NK-92 treated with Interleukin-12 subunit alpha and Interleukin-12 subunit beta, amount 100 ng/mL, for 24 hours (cell line): ENCODE data around the gene RASSF5.
A peak's percentile ranks its signal among the peaks of the same experiment; 100 is the strongest.

Experiments
- DNase-seq: peaks from one replicate; lab custom pipeline; 2025; lab: John Stamatoyannopoulos, UW

RASSF5 gene

GRCh38 chr1:206514813-206515387, 7.6 kb downstream of the RASSF5 start:
- no peak for DNase-seq

DNA sequence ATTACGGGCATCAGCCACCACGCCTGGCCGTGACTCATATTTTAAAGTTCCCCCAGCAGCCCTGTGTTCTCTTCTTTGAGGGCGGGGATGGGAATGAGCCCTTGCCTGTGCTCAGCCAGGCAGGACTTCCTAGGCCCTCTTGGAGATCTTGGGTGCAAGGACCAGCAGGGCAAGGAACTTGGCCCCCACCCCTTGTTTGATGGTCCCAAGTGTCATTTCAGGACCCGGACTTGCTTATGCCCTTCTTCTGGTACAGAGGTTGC, 9.3 kb downstream of the RASSF5 start:
- DNase-seq: no peak

DNA sequence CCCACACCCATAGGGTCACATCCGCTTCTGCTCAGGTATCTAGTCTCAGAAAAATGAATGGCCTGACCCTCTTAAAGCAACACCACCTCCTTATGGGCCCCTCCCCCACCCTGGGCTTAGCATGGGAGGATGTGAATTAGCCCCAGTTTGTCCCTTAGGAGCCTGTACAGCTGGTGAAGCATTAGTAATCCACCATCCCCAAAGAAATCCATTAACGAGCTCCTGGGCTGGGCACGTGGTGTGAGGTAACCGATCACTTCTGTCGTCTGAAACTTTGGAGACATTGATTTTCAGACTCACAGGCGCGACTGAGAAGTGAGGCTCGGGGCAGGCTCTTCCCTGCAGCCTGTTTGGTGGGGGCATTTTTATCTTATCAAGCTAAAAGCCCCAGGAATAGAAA, 10.5 kb downstream of the RASSF5 start:
- no peak for DNase-seq

- DNase-seq: no peak
Observed at GRCh38 chr1:206518206-206518605, 10.9 kb downstream of the RASSF5 start.

- no peak for DNase-seq
Observed at GRCh38 chr1:206518743-206519142, 11.4 kb downstream of the RASSF5 start.

DNA sequence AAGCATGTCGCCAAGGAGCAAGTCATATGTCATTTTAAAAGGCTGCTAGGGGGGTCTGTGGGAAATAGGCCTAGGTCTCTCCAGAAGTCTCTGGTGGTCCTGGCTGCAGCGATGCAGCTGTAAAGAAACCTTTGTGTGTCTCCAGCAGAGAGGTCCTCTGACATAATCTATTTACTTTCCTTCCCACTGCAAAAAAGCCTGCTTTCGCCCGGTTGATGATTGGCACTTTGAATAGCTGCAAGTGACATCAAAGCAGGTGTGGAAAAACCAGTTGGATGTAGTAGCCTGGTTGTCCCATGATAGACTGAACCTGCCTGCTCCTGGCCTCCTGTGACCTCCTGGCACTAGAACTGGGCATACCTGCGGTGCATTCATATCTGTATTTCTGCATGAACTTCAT, 13.8 kb downstream of the RASSF5 start:
- no peak for DNase-seq

- no peak for DNase-seq
Observed at GRCh38 chr1:206521694-206522402, 14.5 kb downstream of the RASSF5 start.

- no peak for DNase-seq
Observed at GRCh38 chr1:206524739-206525364, 17.5 kb downstream of the RASSF5 start.

DNA sequence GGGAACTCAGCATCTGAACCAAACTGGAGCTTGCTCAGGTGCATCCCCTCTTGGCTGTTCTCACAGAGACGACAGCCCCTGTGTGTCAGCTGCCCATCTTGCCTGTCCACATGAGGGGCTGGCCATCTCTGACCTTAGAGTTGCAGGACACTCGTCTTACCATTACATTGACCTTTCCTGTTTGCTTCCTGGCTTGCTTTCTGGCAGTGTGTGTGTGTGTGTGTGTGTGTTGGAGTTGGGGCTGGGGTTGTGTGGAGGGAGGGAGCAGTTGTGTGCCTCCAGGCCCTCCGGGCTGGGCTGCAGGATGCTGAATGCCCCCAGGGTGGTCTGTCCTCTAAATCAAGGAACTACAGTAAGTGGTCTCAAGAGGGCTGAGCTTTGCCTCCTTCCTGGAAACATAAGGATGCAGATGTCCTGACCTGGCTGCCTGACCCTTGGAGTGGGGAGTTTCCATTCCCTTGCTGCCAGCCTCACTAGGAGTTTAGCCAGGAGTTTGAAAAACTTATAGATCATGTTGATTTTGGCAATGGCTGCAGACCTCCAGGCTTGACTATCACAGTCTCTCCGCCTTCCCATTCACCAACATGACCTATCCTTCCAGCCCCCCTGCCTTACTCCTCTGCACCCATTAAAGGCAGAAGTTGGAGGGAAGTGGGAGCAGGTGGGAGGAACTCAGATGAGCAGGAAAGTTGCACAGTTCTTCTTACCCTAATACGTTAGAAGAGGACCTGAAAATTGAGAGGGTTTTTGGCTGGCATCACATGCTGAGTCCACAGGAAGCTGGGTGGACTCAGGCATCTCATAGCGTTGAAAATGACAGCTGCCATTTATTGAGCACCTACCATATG, 19.0 kb downstream of the RASSF5 start:
- no peak for DNase-seq

DNA sequence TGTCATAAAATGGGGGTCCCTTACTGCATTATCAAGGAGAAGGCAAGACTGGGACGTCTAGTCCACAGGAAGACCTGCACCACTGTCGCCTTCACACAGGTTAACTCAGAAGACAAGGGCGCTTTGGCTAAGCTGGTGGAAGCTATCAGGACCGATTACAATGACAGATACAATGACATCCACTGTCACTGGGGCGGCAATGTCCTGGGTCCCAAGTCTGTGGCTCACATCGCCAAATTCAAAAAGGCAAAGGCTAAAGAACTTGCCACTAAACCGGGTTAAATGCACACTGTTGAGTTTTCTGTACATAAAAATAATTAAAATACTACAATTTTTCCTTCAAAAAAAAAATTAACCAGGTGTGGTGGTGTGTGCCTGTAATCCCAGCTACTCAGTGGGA, 22.1 kb downstream of the RASSF5 start:
- DNase-seq: no peak

DNA sequence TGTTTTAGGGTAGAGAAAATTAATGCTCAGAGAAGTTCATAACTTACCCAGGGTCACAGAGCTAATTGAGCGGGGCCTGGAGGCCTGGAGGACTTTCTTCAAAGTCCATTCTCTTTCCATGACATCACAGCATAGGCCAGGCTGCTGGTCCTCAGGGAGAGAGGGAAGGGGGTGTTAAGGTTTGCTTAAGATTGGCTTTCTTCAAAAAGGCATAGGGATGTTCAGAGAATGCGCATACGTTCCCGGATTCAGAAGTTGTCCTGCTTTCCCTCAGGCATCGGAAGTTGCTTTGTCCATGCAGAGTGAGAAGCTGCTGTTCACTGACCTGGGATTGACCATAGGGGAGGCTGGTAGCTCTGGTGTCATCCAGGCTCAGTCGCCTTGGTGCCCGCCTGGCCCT, 25.0 kb downstream of the RASSF5 start:
- no peak for DNase-seq

GRCh38 chr1:206534552-206534951, 27.2 kb downstream of the RASSF5 start:
- no peak for DNase-seq

DNA sequence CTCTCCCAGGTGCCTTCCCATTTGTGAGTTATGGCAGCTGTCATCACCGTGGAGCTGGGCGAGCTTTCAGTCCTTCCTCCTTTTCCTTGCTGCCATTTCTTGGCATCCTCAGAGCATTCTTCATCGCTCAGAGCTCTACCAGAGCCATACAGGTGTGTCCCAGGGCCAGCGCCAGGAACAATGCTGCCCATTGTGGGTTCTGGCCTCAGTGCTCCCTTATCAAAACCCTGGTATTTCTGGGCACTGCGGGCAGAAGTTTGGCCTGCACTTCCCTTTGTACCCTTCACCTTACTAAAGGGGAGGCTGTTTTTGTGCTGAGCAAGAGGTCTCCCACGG, 28.5 kb downstream of the RASSF5 start:
- no peak for DNase-seq

- DNase-seq: no peak
Observed at GRCh38 chr1:206537141-206537540, 29.8 kb downstream of the RASSF5 start.

DNA sequence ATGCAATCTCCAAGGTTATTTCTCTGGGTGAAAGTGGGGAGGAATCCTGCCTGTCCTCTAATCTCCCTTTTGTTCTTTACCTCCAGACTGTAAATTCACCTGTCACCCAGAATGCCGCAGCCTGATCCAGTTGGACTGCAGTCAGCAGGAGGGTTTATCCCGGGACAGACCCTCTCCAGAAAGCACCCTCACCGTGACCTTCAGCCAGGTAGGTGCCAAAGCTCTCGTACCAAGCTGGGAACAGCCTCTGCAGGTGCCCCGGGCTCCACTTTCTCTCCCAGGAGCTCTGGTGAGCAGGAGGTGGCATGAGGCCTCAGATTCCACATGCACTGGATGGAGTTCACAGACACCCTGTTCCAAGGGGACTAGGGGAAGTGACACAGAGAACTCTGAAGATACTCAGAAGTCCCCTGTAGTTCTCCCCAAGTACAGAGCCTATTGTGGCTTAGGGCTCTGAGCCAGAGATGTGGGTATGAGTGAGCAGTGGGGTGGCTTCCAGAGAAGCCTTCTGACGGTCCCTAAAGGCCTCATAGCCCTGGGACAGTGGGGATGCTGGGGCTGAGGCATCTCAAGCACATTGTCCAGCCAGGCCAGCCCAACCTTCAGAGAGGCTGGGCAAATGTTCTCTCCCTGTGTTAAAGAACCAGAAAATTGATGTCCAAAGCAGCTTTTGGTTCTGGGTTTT, 30.9 kb downstream of the RASSF5 start:
- no peak for DNase-seq

DNA sequence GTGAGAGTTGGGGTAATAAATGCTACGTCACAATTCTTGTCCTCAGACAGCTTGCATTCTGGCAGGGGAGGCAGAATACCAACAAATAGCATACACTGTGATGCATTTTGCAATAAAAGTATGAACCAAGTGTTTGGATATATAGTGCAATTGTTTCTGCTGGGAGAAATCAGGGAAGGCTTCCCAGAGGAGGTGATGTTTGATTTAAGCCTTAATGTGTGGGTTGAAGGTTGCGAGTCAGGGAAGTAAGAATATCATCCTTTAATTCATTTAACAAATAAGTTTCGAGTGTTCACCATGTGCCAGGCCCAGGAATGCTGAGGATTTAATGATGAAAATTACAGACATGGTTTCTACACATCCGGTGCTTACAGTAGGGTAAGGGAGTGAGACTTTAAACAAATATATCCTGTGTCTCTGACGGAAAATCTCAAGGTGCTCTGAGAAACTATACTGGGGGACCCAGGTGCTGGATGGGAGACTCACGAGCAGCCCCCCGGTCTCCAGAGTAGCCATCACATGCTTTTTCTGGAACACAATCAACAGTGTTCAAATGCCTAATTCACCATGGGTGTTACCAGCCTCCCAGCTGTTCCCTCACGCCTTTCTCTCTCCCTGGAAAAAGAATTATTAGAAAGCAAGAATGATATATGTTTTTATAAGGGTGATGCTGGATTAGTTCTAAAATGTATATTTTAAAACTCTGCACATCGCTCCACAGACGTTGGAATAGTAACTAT, 31.7 kb downstream of the RASSF5 start:
- no peak for DNase-seq

GRCh38 chr1:206540044-206540780, 32.9 kb downstream of the RASSF5 start:
- no peak for DNase-seq

DNA sequence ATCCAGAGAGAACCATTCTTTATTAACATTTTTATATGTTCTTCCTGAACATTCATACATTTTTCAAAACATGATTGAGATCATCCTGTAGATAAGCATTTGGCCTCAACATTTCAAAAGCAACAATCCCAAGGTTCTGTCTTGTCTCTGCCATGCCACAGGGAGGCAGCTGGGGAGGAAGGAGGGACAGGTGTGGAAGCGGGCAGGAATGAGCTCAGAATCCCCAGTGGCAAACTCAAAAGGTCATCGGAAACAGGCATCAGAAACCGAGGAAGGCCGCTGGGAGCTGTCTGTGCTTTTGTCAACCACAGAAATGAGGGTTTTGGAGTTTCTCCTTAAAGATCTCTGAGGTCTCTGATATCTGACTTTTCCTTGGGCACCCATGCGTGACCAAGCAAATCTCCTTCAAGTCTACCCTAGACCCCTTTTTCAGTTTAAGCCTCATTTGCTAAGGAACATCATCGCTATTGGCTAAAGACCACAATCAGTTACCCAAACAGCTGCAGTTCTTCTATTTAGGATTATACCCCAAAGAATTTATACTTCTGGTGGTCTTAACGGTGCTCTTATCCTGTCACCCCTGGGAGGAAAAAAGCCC, 34.0 kb downstream of the RASSF5 start:
- no peak for DNase-seq

GRCh38 chr1:206544562-206545257, 37.4 kb downstream of the RASSF5 start:
- DNase-seq: peak; percentile 62

DNA sequence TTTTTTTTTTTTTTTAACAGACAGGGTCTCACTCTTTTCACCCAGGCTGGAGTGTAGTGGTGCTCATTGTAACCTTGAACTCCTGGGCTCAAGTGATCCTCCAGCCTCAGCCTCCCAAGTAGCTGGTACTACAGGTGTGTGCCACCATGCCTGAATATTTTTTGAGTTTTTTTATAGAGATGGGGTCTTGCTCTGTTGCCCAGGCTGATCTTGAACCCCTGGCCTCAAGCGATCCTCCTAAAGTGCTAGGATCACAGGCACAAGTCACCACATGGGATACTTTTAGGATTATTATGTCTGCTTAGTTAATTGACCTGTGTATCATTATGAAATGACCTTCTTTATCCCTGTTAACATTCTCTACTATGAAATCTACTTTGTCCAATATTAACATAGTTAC, 38.0 kb downstream of the RASSF5 start:
- DNase-seq: no peak
